Amniotic epithelial cell (primary cell): ENCODE data around the gene CALML5.
"Not testable (repeated sequence)": the region's sequence is repeated elsewhere in the genome, so short reads cannot be mapped to it uniquely, and the experiment has no call there.

Experiments
- DNase-seq: peaks from one replicate; pipeline ENCODE4 v3.0.0-alpha.2; 2010; ENCODE audit warnings: low read depth

The CALML5 gene

DNA sequence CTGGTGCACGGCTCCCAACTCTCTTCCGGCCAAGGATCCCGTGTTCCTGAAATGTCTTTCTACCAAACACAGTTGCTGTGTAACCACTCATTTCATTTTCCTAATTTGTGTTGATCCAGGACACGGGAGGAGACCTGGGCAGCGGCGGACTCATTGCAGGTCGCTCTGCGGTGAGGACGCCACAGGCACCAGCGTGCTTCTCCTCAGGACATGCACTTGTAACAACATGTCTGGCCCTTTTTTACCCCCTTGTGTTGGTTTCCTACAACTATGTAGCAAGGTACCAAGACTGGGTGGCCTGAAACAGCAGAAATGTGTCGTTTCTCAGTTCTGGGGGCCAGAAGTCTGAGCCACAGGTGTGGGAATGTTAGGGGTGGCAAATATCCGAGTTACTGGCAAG, 18.2 kb downstream of the CALML5 start:
- DNase-seq, result no peak

DNA sequence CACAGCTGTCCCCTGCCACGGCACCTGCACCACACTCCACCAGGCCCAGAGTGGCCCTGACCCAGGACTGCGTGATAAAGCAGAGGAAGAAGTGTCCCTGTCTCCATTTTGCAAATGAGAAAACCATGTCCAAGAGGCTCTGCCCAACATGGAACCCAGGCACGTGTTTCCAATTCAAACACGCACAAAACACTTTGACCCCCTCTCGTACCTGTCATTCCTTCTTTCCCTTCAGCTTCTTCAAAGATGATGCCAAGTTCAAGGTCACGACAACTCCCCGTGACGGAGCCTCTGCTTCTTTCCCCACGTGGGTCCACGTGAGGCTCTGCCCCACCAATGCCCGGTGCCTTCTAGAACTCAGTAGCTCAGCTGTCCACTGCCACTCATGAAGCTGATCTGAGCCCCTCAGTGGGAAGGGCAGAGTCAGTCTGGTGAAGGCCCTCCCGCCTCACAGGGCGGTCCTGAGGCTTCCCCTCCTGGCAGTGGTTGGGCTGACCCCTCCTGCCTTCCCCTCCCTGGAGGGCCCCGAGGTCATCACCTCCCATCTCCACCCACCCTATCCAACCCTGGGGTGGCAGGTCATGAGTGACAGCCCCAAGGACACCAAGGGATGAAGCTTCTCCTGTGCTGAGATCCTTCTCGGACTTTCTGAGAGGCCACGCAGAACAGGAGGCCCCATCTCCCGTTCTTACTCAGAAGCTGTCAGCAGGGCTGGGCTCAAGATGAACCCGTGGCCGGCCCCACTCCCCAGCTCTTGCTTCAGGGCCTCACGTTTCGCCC, 19.0 kb downstream of the CALML5 start:
- DNase-seq, result no peak

DNA sequence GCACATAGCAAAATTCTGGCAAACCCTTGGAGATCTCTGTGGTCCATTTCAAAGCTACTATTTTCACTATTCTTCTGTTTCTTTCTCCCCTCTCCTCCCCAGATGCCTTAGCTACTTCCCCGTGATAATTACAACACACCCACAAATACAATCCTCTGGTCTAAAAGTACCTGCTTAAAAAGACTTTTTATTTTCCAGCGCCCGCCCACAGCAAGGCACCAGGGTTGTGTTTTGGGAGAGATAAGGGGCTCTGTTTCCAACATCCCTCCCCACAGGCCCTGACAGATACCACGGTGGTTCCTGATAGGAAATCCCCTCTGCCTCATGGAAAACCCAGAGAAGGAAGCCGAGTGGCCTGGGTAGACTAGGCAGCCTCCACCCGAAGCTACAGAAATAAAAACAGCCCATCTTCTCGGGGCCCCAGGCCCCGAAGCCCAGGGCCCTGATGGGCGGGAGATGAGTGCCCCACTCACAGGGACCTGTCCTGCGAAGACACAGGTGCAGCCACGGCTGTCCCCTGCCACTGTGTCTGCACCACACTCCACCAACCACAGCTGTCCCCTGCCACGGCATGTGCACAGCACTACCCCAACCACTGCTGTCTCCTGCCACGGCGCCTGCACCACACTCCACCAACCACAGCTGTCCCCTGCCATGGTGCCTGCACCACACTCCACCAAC, 19.7 kb downstream of the CALML5 start:
- DNase-seq, result no peak

DNA sequence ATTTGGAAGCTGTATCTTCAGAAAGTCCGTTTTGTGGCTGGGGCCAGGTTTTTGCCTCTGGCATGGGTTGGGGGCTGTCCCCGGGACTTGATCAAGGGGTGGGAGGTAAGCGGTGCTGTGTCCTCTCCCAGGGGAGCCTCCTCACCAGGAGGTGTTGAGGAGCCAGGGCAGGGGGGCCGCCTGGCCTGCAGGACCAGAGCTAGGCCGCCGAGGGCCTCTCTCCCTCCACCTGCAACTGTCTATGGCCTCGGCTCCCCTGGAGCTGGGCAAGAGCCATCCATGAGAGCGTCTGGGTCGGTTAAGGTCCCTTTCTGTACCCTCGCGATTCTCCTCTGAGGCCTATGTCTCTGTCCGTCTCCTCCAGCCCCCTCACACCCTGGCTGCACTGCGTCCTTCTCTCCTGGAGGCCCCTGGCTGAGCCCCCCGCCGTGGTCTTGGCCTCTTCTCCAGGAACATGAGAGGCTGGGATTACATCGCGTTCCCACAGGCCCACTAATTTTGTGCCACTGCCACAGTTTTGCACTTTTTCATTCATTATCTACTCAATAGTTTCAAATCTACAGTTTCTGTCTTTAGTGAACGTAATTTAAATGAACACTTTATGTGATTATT, 20.6 kb downstream of the CALML5 start:
- DNase-seq, result no peak

DNA sequence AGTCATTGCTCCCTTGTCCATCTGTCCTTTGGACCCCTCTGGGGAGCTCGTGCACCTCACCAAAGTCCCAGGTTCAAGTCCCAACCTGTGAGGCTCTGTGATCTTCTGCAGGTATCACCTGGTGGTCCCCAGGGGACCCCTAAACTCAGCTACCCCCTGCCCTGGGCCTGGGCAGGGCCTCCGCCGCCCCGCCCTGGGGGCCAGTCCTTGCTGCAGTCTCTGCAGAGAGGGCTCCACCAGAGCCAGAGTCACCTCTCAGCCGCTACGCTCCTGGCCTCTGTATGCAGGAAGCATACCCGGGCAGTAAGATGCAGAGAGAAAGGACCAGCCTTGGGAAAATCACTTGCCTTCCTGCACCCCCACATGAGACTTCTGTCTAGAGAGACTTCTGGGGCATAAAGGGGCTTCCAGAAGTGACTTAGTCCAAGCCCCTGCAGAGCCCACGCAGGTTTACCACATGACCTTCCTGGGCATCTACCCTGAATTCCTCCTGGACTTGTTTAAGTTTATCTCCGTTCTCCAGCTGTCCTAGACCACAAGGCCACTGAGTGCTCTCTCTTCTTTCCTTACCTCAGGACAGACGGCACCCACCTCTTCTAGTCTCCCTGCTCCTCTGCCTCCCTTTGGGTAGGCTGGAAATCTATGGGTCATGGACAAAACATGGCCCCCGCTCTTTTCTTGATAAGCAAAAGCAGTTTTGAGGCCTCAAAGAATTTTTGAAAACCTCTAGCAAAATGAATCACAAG, 21.2 kb downstream of the CALML5 start:
- peak; percentile 27 for DNase-seq

DNA sequence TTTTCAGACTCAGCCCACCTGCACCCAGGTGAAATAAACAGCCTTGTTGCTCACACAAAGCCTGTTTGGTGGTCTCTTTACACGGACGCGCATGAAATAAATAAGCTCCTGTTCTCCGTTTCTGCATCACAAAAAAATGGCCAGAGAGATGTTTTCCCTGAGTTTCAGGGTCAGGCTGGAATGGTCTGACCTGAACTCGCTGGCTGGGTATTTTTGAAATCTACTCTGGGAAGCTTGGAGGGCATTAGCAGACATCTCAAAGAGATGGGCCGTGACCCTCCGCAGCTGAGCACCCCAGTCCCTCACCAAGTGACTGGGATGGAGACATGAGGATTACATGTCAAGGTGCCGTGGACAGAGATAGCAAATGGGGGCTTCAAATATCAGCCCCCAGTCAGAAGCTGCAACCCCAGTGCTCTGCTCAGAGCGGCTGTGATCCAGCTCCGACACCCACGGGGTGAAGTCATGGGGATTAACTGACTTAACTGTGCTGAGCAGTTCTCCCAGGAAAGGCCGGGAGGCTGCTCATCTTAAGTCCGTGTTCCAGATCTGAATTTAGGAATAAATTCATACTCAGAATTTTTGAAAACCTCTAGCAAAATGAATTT, 22.3 kb downstream of the CALML5 start:
- peak; percentile 81 for DNase-seq

DNA sequence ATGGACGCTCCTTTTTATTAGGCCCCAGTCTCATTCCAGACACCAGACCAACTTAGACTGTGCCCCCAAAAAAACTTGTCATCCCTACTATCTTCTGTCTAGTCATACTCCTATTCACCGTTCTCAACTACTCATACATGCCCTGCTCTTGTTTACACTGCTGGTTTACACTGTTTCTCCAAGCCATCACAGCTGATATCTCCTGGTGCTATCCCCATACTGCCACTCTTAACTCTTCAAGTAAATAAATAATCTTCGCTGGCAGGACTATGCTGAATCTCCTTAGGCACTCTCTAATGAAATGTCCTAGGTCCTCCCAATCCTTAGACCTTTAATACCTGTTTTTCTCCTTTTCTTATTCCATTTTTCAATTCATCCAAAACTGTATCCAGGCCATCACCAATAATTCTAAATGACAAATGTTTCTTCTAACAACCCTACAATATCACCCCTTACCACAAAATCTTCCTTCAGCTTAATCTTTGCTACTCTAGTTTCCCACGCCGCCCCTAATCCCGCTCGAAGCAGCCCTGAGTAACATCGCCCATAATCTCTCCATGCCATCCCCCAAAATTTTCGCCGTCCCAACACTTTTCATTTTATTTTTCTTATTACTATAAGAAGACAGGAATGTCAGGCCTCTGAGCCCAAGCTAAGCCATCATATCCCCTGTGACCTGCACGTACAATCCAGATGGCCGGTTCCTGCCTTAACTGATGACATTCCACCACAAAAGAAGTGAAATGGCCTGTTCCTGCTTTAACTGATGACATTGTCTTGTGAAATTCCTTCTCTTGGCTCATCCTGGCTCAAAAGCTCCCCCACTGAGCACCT, 23.2 kb downstream of the CALML5 start:
- not testable (repeated sequence) for DNase-seq

DNA sequence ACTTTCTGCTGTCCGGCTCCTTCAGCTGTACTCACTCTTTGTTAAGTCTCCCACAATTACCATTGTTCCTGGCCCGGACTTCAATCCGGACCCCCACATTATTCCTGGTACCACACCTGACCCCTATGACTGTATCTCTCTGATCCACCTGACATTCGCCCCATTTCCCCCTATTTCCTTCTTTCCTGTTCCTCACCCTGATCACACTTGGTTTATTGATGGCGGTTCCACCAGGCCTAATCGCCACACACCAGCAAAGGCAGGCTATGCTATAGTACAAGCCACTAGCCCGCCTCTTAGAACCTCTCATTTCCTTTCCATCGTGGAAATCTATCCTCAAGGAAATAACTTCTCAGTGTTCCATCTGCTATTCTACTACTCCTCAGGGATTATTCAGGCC, 24.3 kb downstream of the CALML5 start:
- not testable (repeated sequence) for DNase-seq

DNA sequence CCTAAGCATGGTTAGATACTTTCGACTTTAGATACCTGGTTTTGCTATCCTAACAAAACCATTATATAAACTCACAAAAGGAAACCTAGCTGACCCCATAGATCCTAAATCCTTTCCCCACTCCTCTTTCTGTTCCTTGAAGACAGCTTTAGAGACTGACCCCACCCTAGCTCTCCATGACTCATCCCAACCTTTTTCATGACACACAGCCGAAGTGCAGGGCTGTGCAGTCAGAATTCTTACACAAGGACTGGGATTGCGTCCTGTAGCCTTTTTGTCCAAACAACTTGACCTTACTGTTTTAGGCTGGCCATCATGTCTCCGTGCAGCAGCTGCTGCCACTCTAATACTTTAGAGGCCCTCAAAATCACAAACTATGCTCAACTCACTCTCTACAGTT, 24.7 kb downstream of the CALML5 start:
- DNase-seq, result peak; percentile 54

DNA sequence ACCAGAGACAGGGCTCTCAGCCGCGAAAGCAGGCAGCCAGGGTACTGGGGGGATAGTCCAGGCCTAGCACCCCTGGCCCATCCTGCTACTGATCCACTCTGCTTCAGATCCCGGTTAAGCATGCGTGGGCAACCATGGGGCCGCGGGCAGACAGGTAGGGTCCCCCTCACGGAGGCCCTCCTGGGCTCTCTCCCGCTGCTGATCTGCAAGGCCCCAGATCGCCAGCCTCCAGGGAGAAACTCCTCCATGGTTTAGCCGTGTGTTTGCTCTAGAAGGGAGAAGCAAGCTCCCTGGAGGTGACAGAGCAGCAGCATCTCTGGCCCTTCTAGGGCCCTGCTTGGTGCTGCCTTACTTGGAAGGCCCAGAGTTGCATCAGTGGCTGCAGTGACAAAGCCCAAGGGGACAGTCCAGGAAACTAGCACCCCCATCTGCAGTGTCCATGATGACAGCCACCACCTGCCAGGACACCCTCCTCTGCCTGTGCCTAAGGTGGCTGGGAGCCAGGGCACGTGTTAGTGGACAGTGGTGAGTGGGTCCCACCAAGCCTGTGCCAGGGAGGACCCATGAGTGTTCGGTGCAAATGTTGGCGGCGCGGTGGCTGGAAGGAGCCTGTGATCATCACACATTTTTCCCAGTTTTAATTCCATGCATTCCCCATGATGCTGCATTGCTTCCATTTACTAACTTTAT, 29.2 kb downstream of the CALML5 start:
- DNase-seq, result no peak

DNA sequence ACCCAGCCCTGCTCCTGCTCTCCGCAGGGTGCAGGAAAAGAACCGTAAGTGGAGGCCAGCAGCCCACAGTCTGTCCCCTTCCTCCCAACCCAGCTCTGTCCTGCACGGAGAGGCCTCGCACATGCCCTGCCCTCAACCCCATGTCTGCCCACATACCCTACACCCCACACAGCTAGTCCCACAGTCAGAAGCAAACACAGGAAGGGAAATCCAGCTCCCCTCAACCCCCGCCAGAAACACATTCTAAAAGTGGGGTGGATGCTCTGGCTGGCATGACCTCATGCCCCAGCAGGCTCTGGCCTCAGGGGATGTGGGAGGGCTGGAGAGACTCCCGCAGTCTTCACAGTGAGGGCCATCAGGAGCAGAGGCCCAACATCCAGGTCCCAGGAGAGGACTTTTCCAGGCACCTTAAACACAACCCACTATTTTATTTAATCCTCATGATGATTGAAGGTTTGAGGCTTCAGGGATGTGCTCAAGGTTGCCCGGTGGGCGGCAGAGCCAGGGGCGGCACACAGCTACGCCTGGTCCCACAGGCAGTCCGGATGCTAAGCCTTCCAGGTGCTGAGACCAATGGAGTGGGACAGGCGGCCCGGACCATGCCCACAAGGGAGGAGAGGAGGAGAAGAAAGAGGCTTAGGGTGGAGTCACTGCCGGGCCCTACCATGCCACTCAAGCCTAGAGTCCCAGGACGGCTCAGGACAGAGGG, 29.9 kb downstream of the CALML5 start:
- DNase-seq, result no peak

DNA sequence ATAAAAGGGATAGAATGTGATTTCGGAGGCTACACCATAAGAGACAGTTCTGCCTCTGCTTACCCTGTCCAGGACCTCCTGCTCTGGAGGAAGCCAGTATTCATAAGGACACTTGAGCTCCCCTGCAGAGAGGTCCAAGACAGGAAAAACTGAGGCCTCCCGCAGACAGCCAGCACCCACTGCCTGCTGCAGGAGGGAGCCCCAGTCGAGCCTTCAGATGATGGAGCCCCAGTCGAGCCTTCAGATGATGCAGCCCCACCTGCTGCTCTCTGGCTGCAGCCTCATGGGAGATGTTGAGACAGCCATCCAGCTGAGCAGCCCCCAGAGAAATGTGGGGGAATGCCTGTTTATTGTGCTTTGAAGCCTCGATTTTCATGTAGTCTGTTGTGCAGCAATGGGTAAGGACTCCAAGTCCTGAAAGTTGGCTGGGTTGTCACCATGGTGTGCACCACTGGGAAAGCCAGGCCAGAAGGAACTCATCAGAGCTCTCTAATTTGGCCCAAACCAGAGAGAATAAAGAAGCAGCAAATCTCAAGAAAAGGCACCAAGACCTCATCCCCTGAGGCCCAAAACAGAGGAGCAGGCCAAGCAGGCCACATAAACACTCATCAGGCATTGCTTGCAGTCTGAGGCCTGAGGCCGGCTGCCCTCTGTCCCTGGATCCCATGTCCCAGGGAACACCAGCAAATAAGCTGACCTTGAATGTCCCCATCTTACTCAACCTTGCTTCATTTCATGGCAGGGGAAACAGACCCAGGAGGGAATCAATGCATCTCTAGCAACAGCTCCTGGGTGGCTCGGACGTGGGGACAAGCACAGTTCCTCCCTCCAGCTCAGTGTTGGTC, 30.9 kb downstream of the CALML5 start:
- no peak for DNase-seq

DNA sequence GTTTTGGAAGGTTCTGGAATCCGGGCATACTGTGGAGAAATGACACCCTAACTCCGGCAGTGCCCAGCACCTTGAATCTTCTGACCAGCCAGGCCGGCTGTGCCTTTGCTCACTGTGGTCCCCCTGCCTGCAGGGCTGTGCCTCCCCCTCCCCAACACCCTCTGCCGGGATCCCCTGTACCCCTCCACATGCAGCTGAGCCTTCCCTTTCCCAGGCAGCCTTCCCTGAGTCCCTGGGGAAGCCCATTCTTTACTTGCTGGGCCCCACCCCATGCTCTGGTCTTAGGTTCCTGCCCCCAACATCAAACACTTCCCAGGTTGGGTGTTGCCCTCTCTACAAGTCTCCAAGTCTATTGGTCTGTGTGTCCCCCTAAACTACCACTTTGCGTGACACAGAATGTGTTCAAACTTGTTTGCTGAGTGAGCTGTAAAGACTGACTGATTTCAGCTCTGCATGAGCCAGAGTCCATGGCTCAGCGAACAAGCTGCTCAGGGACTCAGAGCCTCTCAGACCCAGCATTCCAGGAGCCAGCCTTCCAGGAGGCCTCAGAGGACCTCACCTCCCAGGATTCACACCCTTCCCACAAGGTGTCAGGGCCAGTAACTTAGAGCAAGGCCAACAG, 31.6 kb downstream of the CALML5 start:
- no peak for DNase-seq

DNA sequence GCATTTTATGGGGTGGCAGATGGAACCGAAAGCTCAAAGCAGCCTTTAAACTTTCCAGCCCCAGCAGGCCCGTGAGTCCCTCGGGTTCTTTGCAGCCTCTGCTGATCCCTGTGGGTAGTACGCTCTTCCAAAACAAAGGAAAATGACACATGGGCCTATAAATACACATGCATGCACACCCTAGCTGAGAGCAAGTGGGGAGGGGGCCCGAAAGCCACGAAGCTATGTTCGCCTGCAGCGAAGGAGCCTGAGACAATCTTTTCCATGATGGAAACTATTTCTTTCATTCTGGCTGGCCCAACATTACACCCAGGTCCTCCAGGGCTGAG, 32.2 kb downstream of the CALML5 start:
- DNase-seq, result no peak

DNA sequence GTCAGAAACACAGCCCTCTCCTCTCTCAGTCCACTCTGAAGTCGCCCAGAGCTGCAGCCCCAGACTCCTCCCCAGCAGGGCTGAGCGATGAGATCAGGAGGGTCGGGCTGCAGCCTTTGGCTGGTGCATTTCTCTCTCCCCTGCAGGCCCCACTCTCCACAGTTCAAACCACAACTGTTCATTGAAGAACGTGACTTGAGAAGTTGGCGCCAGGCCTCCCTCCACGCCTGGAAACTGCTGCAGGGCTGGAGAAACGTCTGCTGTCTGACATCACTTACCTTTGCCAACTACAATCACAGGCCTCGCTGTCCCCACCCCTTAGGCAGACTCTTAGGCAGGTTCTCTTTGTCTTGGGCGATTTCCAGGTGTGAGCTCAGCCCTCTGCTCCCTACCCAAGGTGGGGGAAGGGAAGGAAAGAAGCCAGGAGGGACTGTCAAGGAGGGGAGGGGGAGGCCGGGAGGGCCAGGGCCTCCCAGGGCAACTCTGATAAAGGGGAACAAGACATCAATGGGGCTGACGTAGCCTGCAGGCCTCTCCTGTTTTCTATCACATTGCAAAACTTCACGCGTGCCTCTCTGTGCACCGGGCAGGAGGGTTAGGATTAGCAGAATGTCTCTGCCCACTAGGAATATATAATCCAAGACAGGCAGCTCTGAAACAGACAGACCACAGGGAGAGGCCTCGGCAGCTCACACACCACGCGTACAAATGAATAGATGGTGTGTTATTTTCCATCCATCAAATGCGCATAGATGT, 32.7 kb downstream of the CALML5 start:
- DNase-seq, result peak; percentile 87

DNA sequence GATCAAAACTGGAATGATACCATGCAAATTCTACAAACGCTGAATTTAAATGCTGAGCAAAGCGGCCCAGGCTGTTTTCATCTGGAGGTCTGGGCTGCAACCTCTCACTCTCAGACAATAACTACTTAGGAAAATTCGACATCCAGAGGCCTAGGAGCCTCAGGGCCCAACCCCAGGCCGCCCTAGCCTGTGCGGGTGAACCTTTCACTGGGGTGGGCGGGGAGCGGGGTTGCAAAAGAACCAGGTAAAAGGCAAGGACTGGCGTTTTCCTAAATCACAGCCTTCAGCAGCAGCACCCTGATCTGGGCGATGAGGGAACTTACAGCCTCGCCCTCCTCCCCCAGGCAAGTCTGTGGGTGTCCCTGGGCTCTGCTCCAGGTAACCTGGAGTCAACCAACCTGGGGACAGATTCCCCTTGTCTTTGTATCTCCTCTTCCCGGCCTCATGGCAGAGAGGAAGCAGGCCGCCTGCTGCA, 33.4 kb downstream of the CALML5 start:
- DNase-seq, result no peak

DNA sequence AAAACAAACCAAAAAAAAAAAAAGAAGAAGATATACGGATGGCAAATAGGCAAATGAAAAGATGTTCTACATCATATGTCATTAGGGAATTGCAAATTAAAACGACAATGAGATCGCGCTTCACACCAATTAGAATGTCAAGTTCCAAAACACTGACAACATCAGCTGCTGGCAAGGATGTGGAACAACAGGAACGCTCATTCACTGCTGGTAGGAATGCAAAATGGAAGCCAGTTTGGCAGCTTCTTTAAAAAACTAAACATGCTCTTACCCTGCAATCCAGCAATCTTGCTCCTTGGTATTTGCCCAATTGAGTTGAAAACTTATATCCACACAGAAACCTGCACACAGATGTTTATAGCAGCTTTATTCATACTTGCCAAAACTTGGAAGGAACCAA, 34.8 kb downstream of the CALML5 start:
- DNase-seq, result no peak

DNA sequence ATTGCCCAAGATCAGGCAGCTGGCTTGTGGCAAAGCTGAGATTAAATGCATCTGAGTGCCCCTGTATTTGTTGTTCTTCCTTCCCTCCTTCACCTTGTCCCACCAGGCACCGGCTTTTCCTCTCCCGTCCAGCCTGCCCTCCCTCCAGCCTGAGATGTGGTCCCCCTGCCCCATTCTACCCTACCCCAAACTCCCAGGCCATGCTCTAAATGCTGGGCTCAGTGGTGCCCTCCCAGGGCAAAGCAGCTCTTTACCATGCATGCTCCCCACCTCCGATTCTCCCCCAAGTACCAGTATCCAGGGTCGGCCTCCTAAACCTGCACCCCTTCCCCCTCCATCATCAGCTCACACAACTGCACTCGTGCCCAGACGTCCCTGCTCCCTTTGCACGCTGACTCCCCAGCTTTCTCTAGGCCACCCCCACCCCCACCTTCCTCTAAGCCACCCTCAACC, 36.5 kb downstream of the CALML5 start:
- DNase-seq, result no peak
